HCT116 (cell line): ENCODE measurements around the gene GBX1.

ENCODE experiments used
- POLR2A ChIP-seq: IDR thresholded peaks from 2 replicates; pipeline ENCODE4 v1.7.0; 2011; ENCODE audit warnings: borderline replicate concordance; ENCODE audit not compliant: insufficient read depth, insufficient read length; ENCODE audit errors: extremely low read depth
- POLR2AphosphoS5 ChIP-seq: IDR thresholded peaks from 2 replicates; pipeline ENCODE4 v1.6.1; 2011; ENCODE audit warnings: mild to moderate bottlenecking, low read depth, low read length, moderate library complexity
- TF ChIP-seq, protein P1 (sequence below), 3 experiments: fragments of 200-600 bp in 1 of 3; sonication (generic) in 1 of 3; IDR thresholded peaks in 2 of 3; conservative IDR thresholded peaks in 1 of 3; 2 replicates each; pipeline ENCODE4 v1.5.1; 2012 to 2017; ENCODE audit warnings: low read depth in 2 of 3, low read length in 2 of 3, antibody characterized with exemption in 1 of 3, borderline replicate concordance in 1 of 3, control low read depth in 1 of 3, mild to moderate bottlenecking in 1 of 3, mixed read lengths in 1 of 3, mixed run types in 1 of 3, moderate library complexity in 1 of 3; ENCODE audit not compliant: insufficient read depth in 1 of 3
- TF ChIP-seq, protein P2 (sequence below): IDR thresholded peaks from 2 replicates; pipeline ENCODE4 v1.6.1; 2012
- TF ChIP-seq, protein P3 (sequence below): IDR thresholded peaks from 2 replicates; pipeline ENCODE4 v1.6.1; 2011; ENCODE audit warnings: mild to moderate bottlenecking, low read length, moderate library complexity; ENCODE audit not compliant: insufficient replicate concordance; ENCODE audit errors: extremely low read depth
- TF ChIP-seq, protein P4 (sequence below): IDR thresholded peaks from 2 replicates; pipeline ENCODE4 v1.6.1; 2012; ENCODE audit warnings: low read depth

DNA sequence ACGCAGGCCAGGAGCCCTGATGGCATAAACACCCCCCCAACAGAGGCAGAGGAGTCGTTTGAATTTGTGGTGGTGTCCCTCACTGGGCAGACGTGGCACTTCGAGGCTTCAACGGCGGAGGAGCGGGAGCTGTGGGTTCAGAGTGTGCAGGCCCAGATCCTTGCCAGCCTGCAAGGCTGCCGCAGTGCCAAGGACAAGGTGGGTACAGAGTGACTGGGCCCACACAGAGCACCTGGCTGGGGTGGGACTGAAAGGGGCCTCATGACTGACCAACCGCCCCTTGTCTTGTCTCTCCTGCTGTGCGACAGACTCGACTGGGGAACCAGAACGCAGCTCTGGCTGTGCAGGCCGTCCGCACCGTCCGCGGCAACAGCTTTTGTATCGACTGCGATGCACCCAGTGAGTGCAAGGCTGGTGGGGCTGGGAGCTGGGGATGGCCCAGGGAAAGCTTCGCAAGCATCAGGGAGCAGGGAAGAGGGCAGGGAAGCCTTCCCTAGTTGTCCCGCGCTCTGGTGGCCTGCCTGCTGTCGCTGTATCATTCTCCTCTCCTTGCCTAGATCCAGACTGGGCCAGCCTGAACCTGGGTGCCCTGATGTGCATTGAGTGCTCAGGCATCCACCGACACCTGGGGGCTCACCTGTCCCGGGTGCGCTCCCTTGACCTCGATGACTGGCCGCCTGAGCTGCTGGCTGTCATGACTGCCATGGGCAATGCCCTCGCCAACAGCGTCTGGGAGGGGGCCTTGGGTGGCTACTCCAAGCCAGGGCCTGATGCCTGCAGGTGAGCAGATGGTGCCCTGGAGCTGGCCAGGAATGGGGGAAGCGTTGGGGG is 25.4 kb downstream of the GBX1 start:
- TF ChIP-seq, protein P1, sequence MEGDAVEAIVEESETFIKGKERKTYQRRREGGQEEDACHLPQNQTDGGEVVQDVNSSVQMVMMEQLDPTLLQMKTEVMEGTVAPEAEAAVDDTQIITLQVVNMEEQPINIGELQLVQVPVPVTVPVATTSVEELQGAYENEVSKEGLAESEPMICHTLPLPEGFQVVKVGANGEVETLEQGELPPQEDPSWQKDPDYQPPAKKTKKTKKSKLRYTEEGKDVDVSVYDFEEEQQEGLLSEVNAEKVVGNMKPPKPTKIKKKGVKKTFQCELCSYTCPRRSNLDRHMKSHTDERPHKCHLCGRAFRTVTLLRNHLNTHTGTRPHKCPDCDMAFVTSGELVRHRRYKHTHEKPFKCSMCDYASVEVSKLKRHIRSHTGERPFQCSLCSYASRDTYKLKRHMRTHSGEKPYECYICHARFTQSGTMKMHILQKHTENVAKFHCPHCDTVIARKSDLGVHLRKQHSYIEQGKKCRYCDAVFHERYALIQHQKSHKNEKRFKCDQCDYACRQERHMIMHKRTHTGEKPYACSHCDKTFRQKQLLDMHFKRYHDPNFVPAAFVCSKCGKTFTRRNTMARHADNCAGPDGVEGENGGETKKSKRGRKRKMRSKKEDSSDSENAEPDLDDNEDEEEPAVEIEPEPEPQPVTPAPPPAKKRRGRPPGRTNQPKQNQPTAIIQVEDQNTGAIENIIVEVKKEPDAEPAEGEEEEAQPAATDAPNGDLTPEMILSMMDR (IDR thresholded peaks at IDR 0.05 in 2 of 3, conservative IDR thresholded peaks at IDR 0.05 in 1 of 3; ENCODE audit: borderline replicate concordance in 1 of 3, insufficient read depth in 1 of 3, low read depth in 2 of 3, low read length in 2 of 3), result no peak
- TF ChIP-seq POLR2A, result no peak
- TF ChIP-seq POLR2AphosphoS5, result no peak
- TF ChIP-seq, protein P2, sequence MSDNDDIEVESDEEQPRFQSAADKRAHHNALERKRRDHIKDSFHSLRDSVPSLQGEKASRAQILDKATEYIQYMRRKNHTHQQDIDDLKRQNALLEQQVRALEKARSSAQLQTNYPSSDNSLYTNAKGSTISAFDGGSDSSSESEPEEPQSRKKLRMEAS, result no peak
- TF ChIP-seq, protein P3, sequence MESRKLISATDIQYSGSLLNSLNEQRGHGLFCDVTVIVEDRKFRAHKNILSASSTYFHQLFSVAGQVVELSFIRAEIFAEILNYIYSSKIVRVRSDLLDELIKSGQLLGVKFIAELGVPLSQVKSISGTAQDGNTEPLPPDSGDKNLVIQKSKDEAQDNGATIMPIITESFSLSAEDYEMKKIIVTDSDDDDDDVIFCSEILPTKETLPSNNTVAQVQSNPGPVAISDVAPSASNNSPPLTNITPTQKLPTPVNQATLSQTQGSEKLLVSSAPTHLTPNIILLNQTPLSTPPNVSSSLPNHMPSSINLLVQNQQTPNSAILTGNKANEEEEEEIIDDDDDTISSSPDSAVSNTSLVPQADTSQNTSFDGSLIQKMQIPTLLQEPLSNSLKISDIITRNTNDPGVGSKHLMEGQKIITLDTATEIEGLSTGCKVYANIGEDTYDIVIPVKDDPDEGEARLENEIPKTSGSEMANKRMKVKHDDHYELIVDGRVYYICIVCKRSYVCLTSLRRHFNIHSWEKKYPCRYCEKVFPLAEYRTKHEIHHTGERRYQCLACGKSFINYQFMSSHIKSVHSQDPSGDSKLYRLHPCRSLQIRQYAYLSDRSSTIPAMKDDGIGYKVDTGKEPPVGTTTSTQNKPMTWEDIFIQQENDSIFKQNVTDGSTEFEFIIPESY, result no peak
- TF ChIP-seq, protein P4, sequence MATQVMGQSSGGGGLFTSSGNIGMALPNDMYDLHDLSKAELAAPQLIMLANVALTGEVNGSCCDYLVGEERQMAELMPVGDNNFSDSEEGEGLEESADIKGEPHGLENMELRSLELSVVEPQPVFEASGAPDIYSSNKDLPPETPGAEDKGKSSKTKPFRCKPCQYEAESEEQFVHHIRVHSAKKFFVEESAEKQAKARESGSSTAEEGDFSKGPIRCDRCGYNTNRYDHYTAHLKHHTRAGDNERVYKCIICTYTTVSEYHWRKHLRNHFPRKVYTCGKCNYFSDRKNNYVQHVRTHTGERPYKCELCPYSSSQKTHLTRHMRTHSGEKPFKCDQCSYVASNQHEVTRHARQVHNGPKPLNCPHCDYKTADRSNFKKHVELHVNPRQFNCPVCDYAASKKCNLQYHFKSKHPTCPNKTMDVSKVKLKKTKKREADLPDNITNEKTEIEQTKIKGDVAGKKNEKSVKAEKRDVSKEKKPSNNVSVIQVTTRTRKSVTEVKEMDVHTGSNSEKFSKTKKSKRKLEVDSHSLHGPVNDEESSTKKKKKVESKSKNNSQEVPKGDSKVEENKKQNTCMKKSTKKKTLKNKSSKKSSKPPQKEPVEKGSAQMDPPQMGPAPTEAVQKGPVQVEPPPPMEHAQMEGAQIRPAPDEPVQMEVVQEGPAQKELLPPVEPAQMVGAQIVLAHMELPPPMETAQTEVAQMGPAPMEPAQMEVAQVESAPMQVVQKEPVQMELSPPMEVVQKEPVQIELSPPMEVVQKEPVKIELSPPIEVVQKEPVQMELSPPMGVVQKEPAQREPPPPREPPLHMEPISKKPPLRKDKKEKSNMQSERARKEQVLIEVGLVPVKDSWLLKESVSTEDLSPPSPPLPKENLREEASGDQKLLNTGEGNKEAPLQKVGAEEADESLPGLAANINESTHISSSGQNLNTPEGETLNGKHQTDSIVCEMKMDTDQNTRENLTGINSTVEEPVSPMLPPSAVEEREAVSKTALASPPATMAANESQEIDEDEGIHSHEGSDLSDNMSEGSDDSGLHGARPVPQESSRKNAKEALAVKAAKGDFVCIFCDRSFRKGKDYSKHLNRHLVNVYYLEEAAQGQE, result no peak
